GM23338 (cell line): ENCODE data around the gene INPP5A. TPM values are rescaled to one million over a fixed set of nuclear protein-coding genes. Genes with fewer than 3 reads are reported as not detected.

Source experiments
- ATAC-seq: fragments of 200-7000 bp; cut with Tn5 transposase; 3 replicates; pipeline ENCODE4 v1.9.1; 2020
- DNase-seq: peaks from one replicate; pipeline ENCODE4 v3.0.0-alpha.2; 2015; ENCODE audit warnings: low spot score
- H2AFZ ChIP-seq: fragments of 200-600 bp; sonication (generic); 2 replicates; pipeline ENCODE4 v1.8.0; 2016; ENCODE audit warnings: antibody characterized with exemption, mild to moderate bottlenecking, moderate library complexity
- H3F3A ChIP-seq: fragments of 200-600 bp; sonication (generic); replicated peaks from 2 replicates; pipeline ENCODE4 v1.8.0; 2017; ENCODE audit warnings: antibody characterized with exemption, mixed run types, low read depth
- H3K27ac ChIP-seq: fragments of 200-600 bp; sonication (generic); 2 replicates; pipeline ENCODE4 v1.6.1; 2016; ENCODE audit warnings: low read depth
- H3K27me3 ChIP-seq: fragments of 200-600 bp; sonication (generic); 2 replicates; pipeline ENCODE4 v1.8.0; 2016; ENCODE audit warnings: mild to moderate bottlenecking, mixed run types, moderate library complexity; ENCODE audit not compliant: insufficient read depth
- H3K36me3 ChIP-seq: fragments of 200-600 bp; sonication (generic); 2 replicates; pipeline ENCODE4 v1.8.0; 2016; ENCODE audit warnings: mild to moderate bottlenecking; ENCODE audit not compliant: insufficient read depth
- H3K4me1 ChIP-seq: fragments of 200-600 bp; sonication (generic); 2 replicates; pipeline ENCODE4 v1.8.0; 2016; ENCODE audit warnings: mild to moderate bottlenecking, moderate library complexity; ENCODE audit not compliant: insufficient read depth
- H3K4me2 ChIP-seq: fragments of 200-600 bp; sonication (generic); 2 replicates; pipeline ENCODE4 v1.7.1; 2017; ENCODE audit warnings: mixed run types
- H3K4me3 ChIP-seq: fragments of 200-600 bp; sonication (generic); 2 replicates; pipeline ENCODE4 v1.6.1; 2016; ENCODE audit warnings: mixed run types
- H3K79me2 ChIP-seq: fragments of 200-600 bp; sonication (generic); replicated peaks from 2 replicates; pipeline ENCODE4 v1.8.0; 2017; ENCODE audit warnings: mild to moderate bottlenecking; ENCODE audit not compliant: insufficient read depth
- H3K9me2 ChIP-seq: fragments of 200-600 bp; sonication (generic); 2 replicates; pipeline ENCODE4 v1.8.0; 2017; ENCODE audit not compliant: insufficient read depth
- H4K20me1 ChIP-seq: fragments of 200-600 bp; sonication (generic); replicated peaks from 2 replicates; pipeline ENCODE4 v1.8.0; 2017; ENCODE audit warnings: mild to moderate bottlenecking; ENCODE audit not compliant: insufficient read depth
- H3K27ac Mint-ChIP-seq: 2 replicates; pipeline ENCODE4 v1.8.0; 2020; ENCODE audit warnings: inconsistent platforms, mild to moderate bottlenecking, moderate library complexity, mixed read lengths
- H3K27me3 Mint-ChIP-seq: 3 replicates; pipeline ENCODE4 v1.8.0; 2022; ENCODE audit warnings: low read depth, mild to moderate bottlenecking, moderate library complexity, mixed read lengths, inconsistent platforms; ENCODE audit not compliant: insufficient read depth, poor library complexity
- H3K36me3 Mint-ChIP-seq: 3 replicates; pipeline ENCODE4 v1.8.0; 2021; ENCODE audit warnings: low read depth, mild to moderate bottlenecking, inconsistent platforms, moderate library complexity, mixed read lengths
- H3K4me1 Mint-ChIP-seq: 3 replicates; pipeline ENCODE4 v1.8.0; 2020; ENCODE audit warnings: mild to moderate bottlenecking, inconsistent platforms, mixed read lengths
- H3K4me3 Mint-ChIP-seq: 3 replicates; pipeline ENCODE4 v1.8.0; 2021; ENCODE audit warnings: moderate library complexity, mild to moderate bottlenecking, inconsistent platforms, mixed read lengths
- H3K9me3 Mint-ChIP-seq: 3 replicates; pipeline ENCODE4 v1.8.0; 2020; ENCODE audit warnings: moderate library complexity, mild to moderate bottlenecking, inconsistent platforms, mixed read lengths
- CTCF ChIP-seq, 2 experiments: fragments of 200-600 bp in 1 of 2; sonication (generic) in 1 of 2; conservative IDR thresholded peaks; 2 replicates each; pipeline versions ENCODE4 v1.5.1 to v1.6.1; 2016 to 2017; ENCODE audit warnings: antibody characterized with exemption in 2 of 2, low read depth in 2 of 2, mild to moderate bottlenecking in 2 of 2, moderate library complexity in 1 of 2
- ETS1 ChIP-seq: IDR thresholded peaks from 2 replicates; pipeline ENCODE4 v1.6.1; 2016; ENCODE audit warnings: antibody characterized with exemption
- EZH2 ChIP-seq: fragments of 200-600 bp; sonication (generic); IDR thresholded peaks from one replicate; pipeline ENCODE4 v1.8.0; 2017; ENCODE audit warnings: antibody characterized with exemption, mild to moderate bottlenecking, low read depth; ENCODE audit not compliant: unreplicated experiment
- JUNB ChIP-seq: IDR thresholded peaks from one replicate; pipeline ENCODE4 v1.6.1; 2016; ENCODE audit warnings: antibody characterized with exemption; ENCODE audit not compliant: unreplicated experiment
- POLR2AphosphoS5 ChIP-seq: IDR thresholded peaks from 2 replicates; pipeline ENCODE4 v1.6.1; 2016; ENCODE audit warnings: antibody characterized with exemption, low read depth
- ZNF114 ChIP-seq: fragments of 250-450 bp; sonication (Bioruptor Pico); IDR thresholded peaks from 2 replicates; pipeline ENCODE4 v1.5.0; 2020; ENCODE audit warnings: mild to moderate bottlenecking, moderate library complexity
- ZNF331 ChIP-seq: fragments of 250-450 bp; sonication (Bioruptor Pico); IDR thresholded peaks from 2 replicates; pipeline ENCODE4 v1.5.0; 2020; ENCODE audit warnings: low read depth, mild to moderate bottlenecking, moderate library complexity
- ZNF462 ChIP-seq: fragments of 250-450 bp; sonication (Bioruptor Pico); IDR thresholded peaks from 2 replicates; pipeline ENCODE4 v1.5.0; 2020; ENCODE audit warnings: mild to moderate bottlenecking, moderate library complexity
- polyA plus RNA-seq: library from polyadenylated mRNA; unstranded; fragments of >200 nt; fragmentation: Nextera tagmentation; extraction: Ambion mirVana; gene quantifications from 2 replicates; pipeline ENCODE4 v1.2.1, GENCODE V29; 2016
- total RNA-seq: library from RNA; depleted of rRNA; stranded (reverse); fragments of >200 nt; shearing (Covaris generic); gene quantifications from 2 replicates; pipeline ENCODE4 v1.2.3, GENCODE V29; 2014

INPP5A gene
- total and polyA plus RNA-seq, 2 experiments from 2014 or later, result 5.9 to 40.6 TPM

GRCh38 chr10:132533571-132534260 is 3.9 kb upstream of the INPP5A start:
- Mint-ChIP-seq H3K4me3 (no peak overlapping the region; the same call in 2 of the 3 replicates), H3K27me3 (peaks cover 13% of the 10 kb centered on the region), H3K27ac (no peak overlapping the region), H3K36me3 (no peaks in the 10 kb centered on the region), H3K9me3 (peaks cover 11% of the 10 kb centered on the region; the same call in 1 of the 3 replicates), H3K4me1 (peaks cover 24% of the 10 kb centered on the region)
- H3K79me2 ChIP-seq, result peaks cover 2% of the 10 kb centered on the region
- no peak overlapping the region for H3K4me3 ChIP-seq
- no peak for TF ChIP-seq ZNF462 (CRISPR knock-in tag)
- no peak for TF ChIP-seq POLR2AphosphoS5
- TF ChIP-seq EZH2, result no peak
- no peak for TF ChIP-seq ZNF114 (CRISPR knock-in tag)
- no peak for TF ChIP-seq ETS1
- TF ChIP-seq ZNF331 (CRISPR knock-in tag), result no peak
- TF ChIP-seq CTCF (conservative IDR thresholded peaks at IDR 0.05; ENCODE audit: low read depth in 2 of 2), result no peak
- no peak for TF ChIP-seq JUNB
- H3K4me2 ChIP-seq, result no peak overlapping the region
- H2AFZ ChIP-seq, result no peak overlapping the region
- peaks cover 6% of the 10 kb centered on the region; the same call in 1 of the 2 replicates for H3K4me1 ChIP-seq
- no peak for ATAC-seq
- no peak overlapping the region for H3K27ac ChIP-seq
- peaks cover 6% of the 10 kb centered on the region for H4K20me1 ChIP-seq
- H3K9me2 ChIP-seq, result no peaks in the 10 kb centered on the region
- H3K27me3 ChIP-seq, result peaks cover 15% of the 10 kb centered on the region
- no peaks in the 10 kb centered on the region for H3F3A ChIP-seq
- no peak for DNase-seq
- no peaks in the 10 kb centered on the region for H3K36me3 ChIP-seq
